ENCODE data around the gene NR2F1.

NR2F1 gene

GRCh38 chr5:93616538-93617174 lies 33.6 kb downstream of the NR2F1 start:
- Histone ChIP-seq H3K9me3 (ENCODE audit: control insufficient read depth, insufficient read depth, low read depth, low read length) (no peaks in the 10 kb centered on the region), H3K4me3 (ENCODE audit: low read depth, low read length) (no peak overlapping the region), H3K27ac (ENCODE audit: extremely low read depth, low read depth, low read length) (no peak overlapping the region), H3K4me1 (ENCODE audit: control insufficient read depth, insufficient read depth, low read length) (peaks cover 3% of the 10 kb centered on the region; the same call in 1 of the 2 replicates), H3K36me3 (ENCODE audit: control insufficient read depth in 2 of 2, insufficient read depth in 1 of 2, low read length in 2 of 2) (no peaks in the 10 kb centered on the region)
- TF ChIP-seq ZEB2 (tag by site-specific recombination; IDR thresholded peaks at IDR 0.05) = 0 out of 2 replicates have a peak, but pooled peaks have one; percentile 25
- TF ChIP-seq ZNF174 (tag by site-specific recombination; IDR thresholded peaks at IDR 0.05) = no peak
- TF ChIP-seq ZIC2 (tag by site-specific recombination; IDR thresholded peaks at IDR 0.05) = peak; percentile 31; the same call in 1 of the 2 replicates
- TF ChIP-seq ZNF660 (tag by site-specific recombination; IDR thresholded peaks at IDR 0.05) = 0 out of 2 replicates have a peak, but pooled peaks have one; percentile 28
- no peak for TF ChIP-seq ZNF146 (tag by site-specific recombination; IDR thresholded peaks at IDR 0.05)
- no peak for TF ChIP-seq ZNF223 (tag by site-specific recombination; IDR thresholded peaks at IDR 0.05)
- no peak for TF ChIP-seq ZNF549 (tag by site-specific recombination; IDR thresholded peaks at IDR 0.05)
- TF ChIP-seq ZBTB21 (tag by site-specific recombination; IDR thresholded peaks at IDR 0.05) = 0 out of 2 replicates have a peak, but pooled peaks have one; percentile 32
- TF ChIP-seq ZNF747 (tag by site-specific recombination; IDR thresholded peaks at IDR 0.05) = no peak
- 0 out of 2 replicates have a peak, but pooled peaks have one; percentile 8 for TF ChIP-seq ATF2 (tag by site-specific recombination; IDR thresholded peaks at IDR 0.05; ENCODE audit: low read depth)
- TF ChIP-seq ZNF449 (tag by site-specific recombination; IDR thresholded peaks at IDR 0.05) = no peak
- 0 out of 2 replicates have a peak, but pooled peaks have one; percentile 20 for TF ChIP-seq ZNF843 (tag by site-specific recombination; IDR thresholded peaks at IDR 0.05)
- peak; percentile 81 for TF ChIP-seq ZNF629 (tag by site-specific recombination; IDR thresholded peaks at IDR 0.05)
- no peak for TF ChIP-seq ZNF501 (tag by site-specific recombination; IDR thresholded peaks at IDR 0.05)
- TF ChIP-seq ZBTB17 (tag by site-specific recombination; IDR thresholded peaks at IDR 0.05) = 0 out of 2 replicates have a peak, but pooled peaks have one; percentile 43
- CTCF ChIA-PET = no interaction called here
- POLR2A ChIA-PET = no interaction called here

- peak overlapping the region; percentile 72 for H3K4me3 ChIP-seq (ENCODE audit: low read depth, low read length)
- no peaks in the 10 kb centered on the region for H3K36me3 ChIP-seq (ENCODE audit: control insufficient read depth in 2 of 2, insufficient read depth in 1 of 2, low read length in 2 of 2)
- H3K9me3 ChIP-seq (ENCODE audit: control insufficient read depth, insufficient read depth, low read depth, low read length) = no peaks in the 10 kb centered on the region
- no peaks in the 10 kb centered on the region for H3K4me1 ChIP-seq (ENCODE audit: control insufficient read depth, insufficient read depth, low read length)
- ChIA-PET CTCF (interaction anchor here (0.6 to 1.3 kb wide), 6 partner anchors 9 to 274 kb away, joined by 3 to 6 read pairs (median 4); no protein-coding TSS in a partner anchor), POLR2A (interaction anchor here (0.7 to 2.7 kb wide), 4 partner anchors 38 to 126 kb away, joined by 3 to 24 read pairs (median 4); partner anchors contain the start of gene NR2F1)
- peak overlapping the region; percentile 93 for H3K27ac ChIP-seq (ENCODE audit: extremely low read depth, low read depth, low read length)
- TF ChIP-seq ZNF121 (tag by site-specific recombination; IDR thresholded peaks at IDR 0.05) (no peak), ZNF664 (tag by site-specific recombination; IDR thresholded peaks at IDR 0.05) (0 out of 2 replicates have a peak, but pooled peaks have one; percentile 12), SETDB1 (IDR thresholded peaks at IDR 0.05; ENCODE audit: insufficient read length, low read length) (no peak), ZNF157 (tag by site-specific recombination; IDR thresholded peaks at IDR 0.05) (no peak), ZBTB26 (tag by site-specific recombination; optimal IDR thresholded peaks at IDR 0.05) (peak; percentile 76), ZNF510 (tag by site-specific recombination; IDR thresholded peaks at IDR 0.05; ENCODE audit: insufficient replicate concordance) (no peak), ZSCAN23 (tag by site-specific recombination; IDR thresholded peaks at IDR 0.05) (peak; percentile 63; the same call in 1 of the 2 replicates), GFI1B (tag by site-specific recombination; IDR thresholded peaks at IDR 0.05) (no peak), ZNF2 (tag by site-specific recombination; IDR thresholded peaks at IDR 0.05) (0 out of 2 replicates have a peak, but pooled peaks have one; percentile 66), KLF1 (tag by site-specific recombination; IDR thresholded peaks at IDR 0.05) (no peak; the same call in 1 of the 2 replicates), ZNF280D (tag by site-specific recombination; IDR thresholded peaks at IDR 0.05) (no peak), ZNF140 (tag by site-specific recombination; IDR thresholded peaks at IDR 0.05) (no peak)
These were observed 37.7 kb downstream of the NR2F1 start for GRCh38 chr5:93620487-93621326.
